ENCODE measurements around the gene OOSP1.

The OOSP1 gene

GRCh38 chr11:59962107-59962482, 23.9 kb downstream of the OOSP1 start:
- intact Hi-C loops (cut with DNase I; ENCODE audit: low total_unique reads) = no loop called here
- Histone ChIP-seq H3K4me3 (no peak overlapping the region), H3K27me3 (no peaks in the 10 kb centered on the region), H3K27ac (no peak overlapping the region), H3K4me1 (no peaks in the 10 kb centered on the region), H3K9me3 (no peaks in the 10 kb centered on the region), H3K36me3 (no peaks in the 10 kb centered on the region)
- no peak for DNase-seq
- no peak for TF ChIP-seq CTCF (IDR thresholded peaks at IDR 0.05)

- no peak within 1 kb of the TSS for H3K27ac ChIP-seq
- TF ChIP-seq CTCF (IDR thresholded peaks at IDR 0.05) = no peak
- no peaks in the 10 kb centered on the region for H3K36me3 ChIP-seq
Measured at GRCh38 chr11:59963733-59964132, 25.5 kb downstream of the OOSP1 start, which contains the start of gene OOSP4A. OOSP4A (plus strand) TSS chr11:59964033; CDS start chr11:59964033, 0 bp downstream.

GRCh38 chr11:59965424-59965823, 27.2 kb downstream of the OOSP1 start:
- DNase-seq = no peak
- intact Hi-C loops (cut with DNase I; ENCODE audit: low total_unique reads) = loop anchor here (5.0 kb wide), 1 partner anchor 517 kb away; no protein-coding TSS in a partner anchor
- Histone ChIP-seq H3K36me3 (no peaks in the 10 kb centered on the region), H3K4me3 (no peak overlapping the region), H3K27me3 (no peaks in the 10 kb centered on the region), H3K9me3 (no peaks in the 10 kb centered on the region), H3K27ac (no peak overlapping the region), H3K4me1 (no peaks in the 10 kb centered on the region)
- TF ChIP-seq CTCF (IDR thresholded peaks at IDR 0.05) = no peak

More at GRCh38 chr11:59963733-59964132, 25.5 kb downstream of the OOSP1 start, which contains the start of gene OOSP4A:
- Histone ChIP-seq H3K4me3 (no peak within 1 kb of the TSS), H3K4me1 (no peaks in the 10 kb centered on the region), H3K9me3 (no peaks in the 10 kb centered on the region), H3K27me3 (no peaks in the 10 kb centered on the region)
- no peak for DNase-seq
- intact Hi-C loops (cut with DNase I; ENCODE audit: low total_unique reads) = no loop called here

GRCh38 chr11:59966201-59966600, 28.0 kb downstream of the OOSP1 start:
- Histone ChIP-seq H3K4me1 (no peaks in the 10 kb centered on the region), H3K27me3 (no peaks in the 10 kb centered on the region), H3K4me3 (no peak overlapping the region), H3K27ac (no peak overlapping the region), H3K9me3 (no peaks in the 10 kb centered on the region), H3K36me3 (no peaks in the 10 kb centered on the region)
- TF ChIP-seq CTCF (IDR thresholded peaks at IDR 0.05) = no peak
- DNase-seq = no peak
- intact Hi-C loops (cut with DNase I; ENCODE audit: low total_unique reads) = loop anchor here (5.0 kb wide), 1 partner anchor 516 kb away; no protein-coding TSS in a partner anchor

GRCh38 chr11:59967677-59968394, 29.6 kb downstream of the OOSP1 start:
- no peak for TF ChIP-seq CTCF (IDR thresholded peaks at IDR 0.05)
- no peak overlapping the region for H3K27ac ChIP-seq
- no peaks in the 10 kb centered on the region for H3K4me1 ChIP-seq
- no peaks in the 10 kb centered on the region for H3K27me3 ChIP-seq
- no peaks in the 10 kb centered on the region for H3K9me3 ChIP-seq
- intact Hi-C loops (cut with DNase I; ENCODE audit: low total_unique reads) = loop anchor here (5.0 kb wide), 1 partner anchor 514 kb away; no protein-coding TSS in a partner anchor
- DNase-seq = no peak
- H3K4me3 ChIP-seq = no peak overlapping the region
- no peaks in the 10 kb centered on the region for H3K36me3 ChIP-seq
